ENCODE results near the gene POLR1D.

The POLR1D gene

GRCh38 chr13:27631665-27632064 lies 10.0 kb downstream of the POLR1D start:
- no peaks in the 10 kb centered on the region for H3K27me3 ChIP-seq (ENCODE audit: insufficient read depth, poor library complexity, severe bottlenecking)
- no peak for DNase-seq (ENCODE audit: low read depth in 1 of 2, low spot score in 1 of 2)
- TF ChIP-seq GABPA (IDR thresholded peaks at IDR 0.05; ENCODE audit: low read depth) = no peak
- no peak for TF ChIP-seq SPI1 (IDR thresholded peaks at IDR 0.05; ENCODE audit: borderline replicate concordance, low read depth)
- no peak overlapping the region for H3K4me3 ChIP-seq (replicated peaks; ENCODE audit: insufficient read depth, low read length)
- no peak overlapping the region for H3K27ac ChIP-seq (replicated peaks)

- no peak for DNase-seq (ENCODE audit: low read depth in 1 of 2, low spot score in 1 of 2)
- H3K27me3 ChIP-seq (ENCODE audit: insufficient read depth, poor library complexity, severe bottlenecking) = no peaks in the 10 kb centered on the region
- no peak overlapping the region for H3K4me3 ChIP-seq (replicated peaks; ENCODE audit: insufficient read depth, low read length)
- TF ChIP-seq REST (IDR thresholded peaks at IDR 0.05; ENCODE audit: insufficient replicate concordance, low read depth) = no peak
- no peak for TF ChIP-seq SPI1 (IDR thresholded peaks at IDR 0.05; ENCODE audit: borderline replicate concordance, low read depth)
- TF ChIP-seq GABPA (IDR thresholded peaks at IDR 0.05; ENCODE audit: low read depth) = no peak
- no peak for TF ChIP-seq CTCF (IDR thresholded peaks at IDR 0.05; ENCODE audit: insufficient read depth, low read length)
- no peak for TF ChIP-seq POLR2AphosphoS5 (IDR thresholded peaks at IDR 0.05; ENCODE audit: low read depth)
- H3K27ac ChIP-seq (replicated peaks) = no peak overlapping the region
These were observed 10.5 kb downstream of the POLR1D start for GRCh38 chr13:27632214-27632613.

GRCh38 chr13:27632648-27633047 lies 11.0 kb downstream of the POLR1D start:
- DNase-seq (ENCODE audit: low read depth in 1 of 2, low spot score in 1 of 2) = no peak
- Histone ChIP-seq H3K27me3 (ENCODE audit: insufficient read depth, poor library complexity, severe bottlenecking) (no peaks in the 10 kb centered on the region), H3K4me3 (replicated peaks; ENCODE audit: insufficient read depth, low read length) (no peak overlapping the region), H3K27ac (replicated peaks) (no peak overlapping the region)
- TF ChIP-seq POLR2AphosphoS5 (IDR thresholded peaks at IDR 0.05; ENCODE audit: low read depth) = no peak
- no peak for TF ChIP-seq CTCF (IDR thresholded peaks at IDR 0.05; ENCODE audit: insufficient read depth, low read length)
- TF ChIP-seq GABPA (IDR thresholded peaks at IDR 0.05; ENCODE audit: low read depth) = no peak
- no peak for TF ChIP-seq REST (IDR thresholded peaks at IDR 0.05; ENCODE audit: insufficient replicate concordance, low read depth)
- no peak for TF ChIP-seq SPI1 (IDR thresholded peaks at IDR 0.05; ENCODE audit: borderline replicate concordance, low read depth)

GRCh38 chr13:27634231-27634630 lies 12.5 kb downstream of the POLR1D start:
- no peak for DNase-seq (ENCODE audit: low read depth in 1 of 2, low spot score in 1 of 2)
- H3K27ac ChIP-seq (replicated peaks) = no peak overlapping the region
- H3K4me3 ChIP-seq (replicated peaks; ENCODE audit: insufficient read depth, low read length) = no peak overlapping the region
- H3K27me3 ChIP-seq (ENCODE audit: insufficient read depth, poor library complexity, severe bottlenecking) = no peaks in the 10 kb centered on the region
- no peak for TF ChIP-seq GABPA (IDR thresholded peaks at IDR 0.05; ENCODE audit: low read depth)
- no peak for TF ChIP-seq POLR2AphosphoS5 (IDR thresholded peaks at IDR 0.05; ENCODE audit: low read depth)
- TF ChIP-seq CTCF (IDR thresholded peaks at IDR 0.05; ENCODE audit: insufficient read depth, low read length) = no peak
- no peak for TF ChIP-seq REST (IDR thresholded peaks at IDR 0.05; ENCODE audit: insufficient replicate concordance, low read depth)
- no peak for TF ChIP-seq SPI1 (IDR thresholded peaks at IDR 0.05; ENCODE audit: borderline replicate concordance, low read depth)
